Activated CD4-positive, alpha-beta T cell treated with anti-CD3 and anti-CD28 coated beads, Interleukin-2, amount 50 U/mL, for 1 hour (primary cell): ENCODE results near the gene RET.

ENCODE experiments used
- DNase-seq: peaks from one replicate; pipeline ENCODE4 v3.0.0-alpha.2; 2020

RET gene

DNA sequence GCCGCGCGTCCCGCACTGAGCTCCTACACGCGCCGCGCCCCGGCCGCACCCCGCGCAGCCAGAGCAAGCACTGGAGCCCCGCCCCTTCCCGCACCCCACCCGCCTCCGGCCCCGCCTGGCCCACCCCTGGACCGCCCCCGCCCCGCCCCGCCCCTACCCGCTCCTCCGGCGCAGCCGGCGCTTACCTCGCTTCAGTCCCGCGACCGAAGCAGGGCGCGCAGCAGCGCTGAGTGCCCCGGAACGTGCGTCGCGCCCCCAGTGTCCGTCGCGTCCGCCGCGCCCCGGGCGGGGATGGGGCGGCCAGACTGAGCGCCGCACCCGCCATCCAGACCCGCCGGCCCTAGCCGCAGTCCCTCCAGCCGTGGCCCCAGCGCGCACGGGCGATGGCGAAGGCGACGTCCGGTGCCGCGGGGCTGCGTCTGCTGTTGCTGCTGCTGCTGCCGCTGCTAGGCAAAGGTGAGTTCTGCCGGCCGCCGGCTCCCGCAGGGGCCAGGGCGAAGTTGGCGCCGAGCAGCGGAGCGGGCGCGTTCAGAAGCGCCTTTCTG is at the start of gene RET:
Gene RET (plus strand): TSS at position 194 of the 545 bp plus-strand sequence. CDS start 190 bp downstream, at position 384.
- no peak for DNase-seq

DNA sequence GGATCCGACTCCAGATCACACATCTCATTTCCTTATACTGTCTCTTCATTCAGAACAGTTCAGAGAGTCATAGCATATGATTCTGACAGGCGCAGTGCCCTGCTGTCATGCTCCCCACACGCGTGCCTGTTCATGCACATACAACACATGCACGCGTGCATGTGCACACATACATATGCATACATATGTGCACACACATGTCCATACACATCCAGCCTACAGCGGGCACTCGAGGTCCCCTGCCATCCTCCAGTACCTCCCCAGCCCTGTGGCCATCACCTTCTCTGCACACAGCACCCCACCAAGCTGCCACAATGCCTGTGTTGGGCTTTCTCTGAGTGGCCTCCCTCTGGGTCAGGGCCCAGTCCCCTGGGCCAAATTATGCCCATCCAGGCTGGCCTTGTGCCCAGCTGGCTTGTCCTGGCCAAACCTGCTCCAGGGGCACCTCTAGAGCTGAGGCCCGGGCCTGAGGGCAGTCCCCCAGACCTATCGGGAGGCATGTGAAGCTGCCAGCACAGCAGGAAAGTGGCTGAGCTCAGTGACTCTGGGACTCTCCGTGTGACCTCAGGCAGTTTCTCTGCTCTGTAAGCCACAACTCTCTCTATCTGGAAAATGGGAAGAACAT is 49.4 kb upstream of the RET start:
- DNase-seq, result no peak

DNA sequence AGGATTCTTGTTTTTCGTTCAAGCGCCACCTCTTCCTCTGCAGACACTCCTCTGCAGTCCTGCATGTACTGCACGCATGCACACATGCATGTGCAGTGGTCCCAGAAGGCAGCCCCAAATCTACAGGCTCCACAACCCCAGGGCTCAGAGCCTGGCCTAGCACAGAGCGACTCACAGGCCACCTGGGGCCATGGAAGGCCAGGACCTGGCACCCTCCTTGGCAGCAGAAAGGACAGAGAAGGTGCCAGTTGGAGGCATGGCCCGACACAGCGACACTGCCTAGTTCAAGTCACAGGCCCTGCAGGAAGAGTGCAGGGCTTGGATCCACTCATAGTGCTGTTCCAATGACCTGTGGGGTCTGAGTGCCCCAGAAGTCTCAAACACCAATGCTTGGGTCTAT is 48.7 kb upstream of the RET start:
- DNase-seq, result no peak

DNA sequence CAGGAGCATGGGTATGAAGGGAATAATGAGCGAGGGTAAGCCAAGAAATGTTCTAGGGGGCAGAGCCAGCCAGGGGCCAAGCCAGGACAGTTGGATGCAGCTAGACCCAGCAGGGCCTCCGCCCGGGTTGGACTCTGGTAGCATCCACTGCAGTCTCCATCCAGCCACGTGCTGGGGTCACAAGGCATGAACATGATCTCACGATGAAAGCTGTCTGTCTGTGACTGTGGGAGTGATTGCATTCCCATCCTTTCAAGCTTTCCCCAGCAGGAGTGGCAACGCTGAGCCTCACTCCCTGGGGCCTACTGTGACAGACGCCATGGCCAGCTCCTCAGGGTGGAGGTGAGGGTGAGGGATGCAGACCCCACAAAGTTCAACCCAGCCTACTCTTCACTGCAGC is 47.8 kb upstream of the RET start:
- no peak for DNase-seq

DNA sequence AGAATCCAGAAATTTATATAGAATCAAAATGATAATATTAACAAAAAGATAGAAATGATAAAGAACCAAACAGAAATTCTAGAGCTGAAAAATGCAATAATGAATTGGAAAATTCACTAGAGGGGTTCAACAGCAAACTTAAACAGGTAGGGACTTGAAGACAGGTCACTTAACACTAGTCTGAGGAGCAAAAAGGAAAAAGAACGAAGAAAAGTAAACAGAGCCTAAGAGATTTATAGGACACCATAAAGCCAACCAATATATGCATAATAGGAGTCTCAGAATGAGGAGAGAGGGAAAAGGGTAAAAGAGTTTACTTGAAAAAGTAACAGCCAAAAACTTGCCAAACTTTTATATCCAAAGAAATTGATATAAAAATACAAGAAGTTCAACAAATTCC is 44.3 kb upstream of the RET start:
- no peak for DNase-seq

DNA sequence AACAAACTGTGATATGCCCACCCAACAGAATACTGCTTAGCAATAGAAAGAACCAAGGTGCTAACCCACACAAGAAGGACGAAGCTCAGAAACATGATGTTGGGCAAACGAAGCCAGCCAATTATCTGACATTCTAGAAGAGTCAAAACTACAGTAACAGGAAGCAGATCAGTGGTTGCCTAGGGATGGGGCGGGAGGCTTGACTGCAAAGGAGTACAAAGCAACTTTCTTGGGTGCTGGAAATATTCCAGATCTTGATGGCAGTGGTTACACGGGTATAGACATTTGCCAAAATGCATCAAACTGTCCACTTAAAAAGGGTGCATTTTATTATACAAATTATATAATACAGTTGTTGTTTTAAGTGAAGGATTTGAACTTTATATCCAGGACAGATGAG is 41.1 kb upstream of the RET start:
- no peak for DNase-seq

GRCh38 chr10:43036481-43037428 is 40.1 kb upstream of the RET start:
- DNase-seq, result no peak

- no peak for DNase-seq
These were observed 39.4 kb upstream of the RET start for GRCh38 chr10:43037440-43037839.

- DNase-seq, result no peak
These were observed 38.7 kb upstream of the RET start for GRCh38 chr10:43037942-43038782.

DNA sequence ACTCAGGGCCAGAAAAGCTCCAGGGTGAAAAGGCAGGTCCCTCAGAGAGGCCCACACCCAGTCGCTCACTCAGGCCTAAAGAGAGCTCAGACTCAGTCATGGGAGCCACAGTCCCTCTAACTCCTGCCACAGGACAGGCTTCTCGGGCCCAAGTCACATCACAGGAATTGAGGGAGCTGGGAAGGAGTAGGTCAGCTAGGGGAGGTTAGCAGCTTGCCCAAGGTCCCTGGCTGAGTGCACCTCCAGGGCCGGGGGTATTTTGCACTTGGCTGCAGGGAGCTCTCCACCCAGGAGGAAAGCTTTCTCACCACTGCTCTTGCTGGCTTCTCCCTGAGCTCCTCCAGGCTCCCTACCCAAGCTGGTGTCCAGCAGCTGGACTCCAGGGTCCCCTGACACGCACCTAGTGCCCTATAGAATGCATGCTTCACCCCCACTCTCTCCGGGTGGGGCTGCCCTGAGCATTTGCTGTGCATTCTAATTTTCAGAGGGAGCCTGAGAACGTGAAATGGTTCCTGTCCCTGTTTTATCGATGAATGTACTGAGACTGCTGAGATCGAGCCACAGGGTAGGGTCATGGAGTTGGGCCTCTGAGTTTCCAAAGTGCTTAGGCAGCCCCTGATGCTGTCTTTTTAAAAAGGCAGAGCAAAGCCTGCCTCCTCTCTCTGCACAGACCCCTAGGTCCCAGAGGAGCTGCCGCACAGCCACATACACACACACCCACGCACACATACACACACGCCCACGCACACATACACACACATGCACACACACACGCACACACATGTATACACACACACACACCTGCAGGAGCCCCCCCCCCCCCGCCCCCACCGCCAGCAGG is 37.9 kb upstream of the RET start:
- no peak for DNase-seq

- DNase-seq, result no peak
These were observed 37.0 kb upstream of the RET start for GRCh38 chr10:43039624-43040481.

- no peak for DNase-seq
These were observed 36.2 kb upstream of the RET start for GRCh38 chr10:43040482-43041256.

GRCh38 chr10:43041422-43042342 is 35.2 kb upstream of the RET start:
- no peak for DNase-seq

DNA sequence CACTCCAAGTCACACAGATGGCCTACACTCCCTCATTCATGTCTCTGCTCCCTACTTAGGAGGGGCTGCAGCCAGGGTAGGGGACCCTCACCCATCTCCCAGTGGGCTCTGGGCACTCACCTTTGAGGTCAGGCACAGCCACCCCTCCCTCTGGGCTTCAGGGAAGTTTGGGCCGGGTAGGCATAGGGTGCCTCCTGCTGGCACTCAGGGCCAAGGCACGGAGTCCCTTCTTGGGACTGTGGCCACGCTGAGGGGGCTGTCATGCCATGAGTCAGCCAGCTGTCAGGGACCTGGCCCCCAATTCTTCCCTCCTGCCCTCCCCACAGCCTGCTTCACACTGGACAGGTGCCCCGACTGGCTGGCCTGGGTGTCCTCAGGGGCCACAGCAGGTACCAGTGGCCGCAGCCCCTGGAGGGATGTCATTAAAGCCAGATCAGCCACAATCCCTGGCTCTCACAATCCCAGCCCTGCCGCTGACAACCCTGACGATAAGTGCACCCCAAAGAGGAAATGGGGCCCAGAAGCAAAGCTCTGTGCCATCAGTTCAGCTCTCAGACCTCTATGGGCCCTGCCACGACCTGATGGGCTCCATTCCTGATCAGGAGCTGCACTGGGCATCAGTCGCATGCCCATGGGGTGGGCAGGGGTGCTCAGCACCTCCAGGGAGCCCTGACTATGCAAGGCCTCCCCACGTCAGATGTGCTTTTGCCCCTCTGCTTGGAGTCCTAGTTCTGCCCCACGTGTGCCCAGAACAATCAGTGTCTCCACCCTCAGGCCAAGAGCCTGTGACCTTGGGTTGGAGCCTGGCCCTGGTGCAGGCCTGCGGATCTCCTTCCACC is 34.1 kb upstream of the RET start:
- DNase-seq, result no peak

GRCh38 chr10:43043342-43043772 is 33.5 kb upstream of the RET start:
- DNase-seq, result no peak

- DNase-seq, result no peak
These were observed 33.0 kb upstream of the RET start for GRCh38 chr10:43043773-43044447.

DNA sequence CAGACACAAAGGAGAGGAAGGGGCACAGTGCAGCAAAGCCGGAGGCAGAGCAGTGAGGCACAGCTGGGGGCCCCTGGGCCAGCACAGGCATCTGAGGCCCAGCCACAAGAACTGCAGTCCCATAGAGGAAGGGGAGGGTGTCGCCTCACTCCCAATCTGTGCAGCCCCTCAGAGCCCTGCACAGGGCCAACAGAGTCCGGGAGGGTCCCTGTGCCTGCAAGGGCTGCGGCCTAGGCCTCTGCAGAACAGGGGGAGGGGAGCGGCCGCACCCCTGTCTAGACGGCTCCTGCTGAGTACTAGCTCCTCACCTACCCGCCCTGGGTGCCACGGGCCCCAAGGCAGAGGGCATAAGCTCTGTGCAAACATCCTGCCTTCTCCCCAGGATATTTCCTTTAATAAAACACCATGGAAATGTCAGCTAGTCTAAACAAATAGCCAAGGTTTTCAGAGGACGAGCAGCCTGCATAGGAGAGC is 32.4 kb upstream of the RET start:
- no peak for DNase-seq
